Measurements from ENCODE around the gene P3H3. TPM values are rescaled to one million over a fixed set of nuclear protein-coding genes. Genes with fewer than 3 reads are reported as not detected.
A peak's percentile ranks its signal among the peaks of the same experiment; 100 is the strongest.

P3H3 gene
- total RNA-seq, result 1.4 TPM

- DNase-seq (ENCODE audit: low spot score) (no peak), ATAC-seq (peak; percentile 45)
Measured at GRCh38 chr12:6827982-6828780, at the start of gene P3H3. P3H3 (plus strand) TSS chr12:6828407; CDS start chr12:6828441, 34 bp downstream.

- ATAC-seq, result peak; percentile 90
- peak; percentile 97 for DNase-seq (ENCODE audit: low spot score)
Measured at GRCh38 chr12:6778574-6779550, 49.3 kb upstream of the P3H3 start.

GRCh38 chr12:6779708-6780432, 48.3 kb upstream of the P3H3 start:
- DNase-seq (ENCODE audit: low spot score) (peak; percentile 90), ATAC-seq (peak; percentile 66)

GRCh38 chr12:6780573-6780972, 47.6 kb upstream of the P3H3 start:
- DNase-seq (ENCODE audit: low spot score), result no peak
- ATAC-seq, result no peak

- DNase-seq (ENCODE audit: low spot score) (no peak), ATAC-seq (no peak)
Measured at GRCh38 chr12:6782119-6782518, 46.1 kb upstream of the P3H3 start.

- ATAC-seq (no peak), DNase-seq (ENCODE audit: low spot score) (no peak)
Measured at GRCh38 chr12:6782850-6783566, 45.2 kb upstream of the P3H3 start.

GRCh38 chr12:6783828-6784227, 44.4 kb upstream of the P3H3 start:
- no peak for DNase-seq (ENCODE audit: low spot score)
- no peak for ATAC-seq

- ATAC-seq, result no peak
- no peak for DNase-seq (ENCODE audit: low spot score)
Measured at GRCh38 chr12:6784296-6784695, 43.9 kb upstream of the P3H3 start.

GRCh38 chr12:6784761-6785160, 43.4 kb upstream of the P3H3 start:
- ATAC-seq (no peak), DNase-seq (ENCODE audit: low spot score) (no peak)

- DNase-seq (ENCODE audit: low spot score), result no peak
- no peak for ATAC-seq
Measured at GRCh38 chr12:6786416-6787094, 41.7 kb upstream of the P3H3 start.

GRCh38 chr12:6787309-6787708, 40.9 kb upstream of the P3H3 start:
- ATAC-seq, result no peak
- no peak for DNase-seq (ENCODE audit: low spot score)

- DNase-seq (ENCODE audit: low spot score) (no peak), ATAC-seq (peak; percentile 78)
Measured at GRCh38 chr12:6788972-6789924, 39.0 kb upstream of the P3H3 start, which contains the start of gene CD4. CD4 (plus strand) TSS chr12:6789528; CDS start chr12:6800139, 10,611 bp downstream.

GRCh38 chr12:6790496-6791150, 37.6 kb upstream of the P3H3 start:
- ATAC-seq, result peak; percentile 21
- no peak for DNase-seq (ENCODE audit: low spot score)

GRCh38 chr12:6791931-6792520, 36.2 kb upstream of the P3H3 start:
- DNase-seq (ENCODE audit: low spot score) (no peak), ATAC-seq (no peak)

- DNase-seq (ENCODE audit: low spot score), result no peak
- peak; percentile 50 for ATAC-seq
Measured at GRCh38 chr12:6792522-6793201, 35.5 kb upstream of the P3H3 start.

GRCh38 chr12:6795088-6795487, 33.1 kb upstream of the P3H3 start:
- no peak for ATAC-seq
- no peak for DNase-seq (ENCODE audit: low spot score)

GRCh38 chr12:6796576-6796975, 31.6 kb upstream of the P3H3 start:
- peak; percentile 37 for ATAC-seq
- DNase-seq (ENCODE audit: low spot score), result no peak

All from left lobe of liver (tissue), 2 donors.